ENCODE measurements around the gene SGIP1. TPM values are rescaled to one million over a fixed set of nuclear protein-coding genes. Genes with fewer than 3 reads are reported as not detected.

The SGIP1 gene
- total RNA-seq, 2 donors from 2014 or later: 1.3 to 6.2 TPM

DNA sequence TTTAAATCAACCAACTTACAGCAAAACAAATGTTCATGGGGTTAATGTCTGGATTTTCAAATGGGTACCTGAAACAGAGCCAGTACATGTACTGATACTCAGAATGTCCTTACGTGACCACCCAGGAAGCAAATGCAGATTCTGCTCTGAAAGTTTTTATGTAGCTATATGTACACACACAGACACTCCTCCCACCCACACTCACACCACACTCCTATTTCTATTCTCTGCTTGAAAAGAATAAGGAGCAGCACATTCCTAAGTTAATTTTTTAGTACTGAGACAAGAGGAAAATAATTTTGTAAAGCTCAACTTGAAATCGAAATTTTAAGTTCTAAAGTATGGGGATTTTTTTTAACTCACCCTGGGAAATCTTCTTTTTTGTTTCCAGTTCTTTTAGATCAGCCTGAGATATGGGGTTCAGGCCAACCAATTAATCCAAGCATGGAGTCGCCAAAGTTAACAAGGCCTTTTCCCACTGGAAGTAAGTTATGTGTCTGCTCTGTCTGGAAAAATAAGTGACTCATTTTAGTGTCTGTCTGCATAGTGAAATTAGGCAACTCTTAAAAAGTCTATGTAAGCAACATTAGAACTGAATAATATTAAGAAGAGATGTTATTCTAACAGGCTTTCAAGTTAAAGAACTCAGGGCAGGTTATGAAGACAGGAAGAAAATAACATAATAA is 142.8 kb downstream of the SGIP1 start:
- H3K4me3 ChIP-seq: no peak overlapping the region

DNA sequence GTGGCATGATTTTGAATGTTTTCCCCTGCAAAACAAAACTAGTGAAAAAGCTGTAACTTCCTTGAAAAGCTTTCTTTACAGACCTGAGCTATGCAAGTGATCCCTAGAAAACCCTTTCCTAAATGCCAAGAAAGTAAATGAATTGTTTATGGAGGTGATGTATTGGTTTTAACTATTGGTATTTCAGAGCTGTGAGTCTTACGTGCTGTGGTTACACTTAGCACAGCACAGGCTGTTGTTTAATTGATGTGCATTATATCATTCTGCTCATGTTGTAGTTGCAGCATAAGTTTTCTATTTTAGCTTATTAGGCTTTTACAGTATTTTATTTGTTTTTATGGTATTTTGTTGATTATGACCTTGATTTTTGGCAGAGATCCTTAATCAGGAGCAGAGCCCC is 144.2 kb downstream of the SGIP1 start:
- Histone ChIP-seq H3K9me3 (no peaks in the 10 kb centered on the region), H3K36me3 (no peaks in the 10 kb centered on the region), H3K4me1 (peaks cover 0 to 16% of the 10 kb centered on the region in 2 donors), H3K4me3 (no peak overlapping the region), H3K27ac (peak overlapping the region; percentile 70 to 72), H3K27me3 (no peaks in the 10 kb centered on the region)
- DNase-seq (ENCODE audit: low spot score): no peak
- TF ChIP-seq, protein P1, sequence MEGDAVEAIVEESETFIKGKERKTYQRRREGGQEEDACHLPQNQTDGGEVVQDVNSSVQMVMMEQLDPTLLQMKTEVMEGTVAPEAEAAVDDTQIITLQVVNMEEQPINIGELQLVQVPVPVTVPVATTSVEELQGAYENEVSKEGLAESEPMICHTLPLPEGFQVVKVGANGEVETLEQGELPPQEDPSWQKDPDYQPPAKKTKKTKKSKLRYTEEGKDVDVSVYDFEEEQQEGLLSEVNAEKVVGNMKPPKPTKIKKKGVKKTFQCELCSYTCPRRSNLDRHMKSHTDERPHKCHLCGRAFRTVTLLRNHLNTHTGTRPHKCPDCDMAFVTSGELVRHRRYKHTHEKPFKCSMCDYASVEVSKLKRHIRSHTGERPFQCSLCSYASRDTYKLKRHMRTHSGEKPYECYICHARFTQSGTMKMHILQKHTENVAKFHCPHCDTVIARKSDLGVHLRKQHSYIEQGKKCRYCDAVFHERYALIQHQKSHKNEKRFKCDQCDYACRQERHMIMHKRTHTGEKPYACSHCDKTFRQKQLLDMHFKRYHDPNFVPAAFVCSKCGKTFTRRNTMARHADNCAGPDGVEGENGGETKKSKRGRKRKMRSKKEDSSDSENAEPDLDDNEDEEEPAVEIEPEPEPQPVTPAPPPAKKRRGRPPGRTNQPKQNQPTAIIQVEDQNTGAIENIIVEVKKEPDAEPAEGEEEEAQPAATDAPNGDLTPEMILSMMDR (IDR thresholded peaks at IDR 0.05): no peak

More for the DNA sequence above, 142.8 kb downstream of the SGIP1 start:
- Histone ChIP-seq H3K27ac (peak overlapping the region; percentile 70 to 72), H3K4me1 (peaks cover 0 to 16% of the 10 kb centered on the region in 2 donors), H3K27me3 (no peaks in the 10 kb centered on the region), H3K9me3 (no peaks in the 10 kb centered on the region), H3K36me3 (no peaks in the 10 kb centered on the region)
- DNase-seq (ENCODE audit: low spot score): no peak
- TF ChIP-seq, protein P1 (IDR thresholded peaks at IDR 0.05): no peak

DNA sequence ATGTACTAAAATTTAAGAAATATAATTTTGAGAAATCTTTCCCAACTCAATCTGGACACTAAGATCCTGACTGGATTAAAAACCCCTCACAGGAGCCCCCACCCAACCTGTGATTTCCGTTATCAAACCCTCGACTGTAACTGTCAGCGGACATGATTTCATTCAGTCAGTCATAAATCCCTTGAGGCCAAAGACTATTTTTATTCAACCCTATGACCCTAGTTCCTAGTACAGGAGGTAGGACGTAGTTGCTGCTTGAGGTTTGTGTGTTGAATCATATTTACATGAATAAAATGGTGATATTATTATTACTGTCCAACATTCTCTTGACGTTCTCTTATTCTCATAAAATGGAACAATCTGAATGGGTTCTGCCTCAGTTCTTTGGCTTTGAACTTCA is 145.2 kb downstream of the SGIP1 start:
- Histone ChIP-seq H3K27ac (no peak overlapping the region), H3K4me3 (no peak overlapping the region), H3K4me1 (peaks cover 0 to 16% of the 10 kb centered on the region in 2 donors), H3K27me3 (no peaks in the 10 kb centered on the region), H3K36me3 (no peaks in the 10 kb centered on the region), H3K9me3 (no peaks in the 10 kb centered on the region)
- TF ChIP-seq, protein P1 (IDR thresholded peaks at IDR 0.05): no peak
- no peak for DNase-seq (ENCODE audit: low spot score)

DNA sequence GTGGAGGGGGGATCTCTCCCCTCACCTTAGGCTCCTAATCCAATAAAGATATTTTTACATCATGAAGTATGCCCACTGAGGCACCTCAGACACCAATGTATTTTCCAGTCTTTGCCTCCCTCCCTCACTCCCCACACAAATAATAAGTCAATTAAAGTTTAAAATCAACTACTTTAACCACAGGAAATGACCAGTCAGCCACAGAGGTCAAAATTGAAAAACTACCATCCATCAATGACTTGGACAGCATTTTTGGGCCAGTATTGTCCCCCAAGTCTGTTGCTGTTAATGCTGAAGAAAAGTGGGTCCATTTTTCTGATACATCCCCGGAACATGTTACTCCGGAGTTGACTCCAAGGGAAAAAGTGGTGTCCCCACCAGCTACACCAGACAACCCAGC is 147.7 kb downstream of the SGIP1 start:
- TF ChIP-seq, protein P1 (IDR thresholded peaks at IDR 0.05): no peak
- Histone ChIP-seq H3K4me1 (peaks cover 0 to 9% of the 10 kb centered on the region in 2 donors), H3K36me3 (no peaks in the 10 kb centered on the region), H3K9me3 (no peaks in the 10 kb centered on the region), H3K27ac (no peak overlapping the region), H3K4me3 (no peak overlapping the region), H3K27me3 (no peaks in the 10 kb centered on the region)
- DNase-seq (ENCODE audit: low spot score): no peak

DNA sequence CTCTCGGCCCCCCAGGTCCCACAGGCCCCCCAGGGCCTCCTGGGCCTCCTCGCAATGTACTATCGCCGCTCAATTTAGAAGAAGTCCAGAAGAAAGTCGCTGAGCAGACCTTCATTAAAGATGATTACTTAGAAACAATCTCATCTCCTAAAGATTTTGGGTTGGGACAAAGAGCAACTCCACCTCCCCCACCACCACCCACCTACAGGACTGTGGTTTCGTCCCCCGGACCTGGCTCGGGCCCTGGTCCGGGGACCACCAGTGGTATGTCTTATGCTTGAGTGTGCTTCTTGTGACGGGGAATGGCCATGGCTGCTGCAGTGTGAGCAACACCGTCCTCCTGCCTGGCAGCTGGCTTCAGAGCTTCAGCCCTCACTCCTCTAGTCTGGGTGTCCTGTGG is 148.2 kb downstream of the SGIP1 start:
- DNase-seq (ENCODE audit: low spot score): no peak
- TF ChIP-seq, protein P1 (IDR thresholded peaks at IDR 0.05): no peak

DNA sequence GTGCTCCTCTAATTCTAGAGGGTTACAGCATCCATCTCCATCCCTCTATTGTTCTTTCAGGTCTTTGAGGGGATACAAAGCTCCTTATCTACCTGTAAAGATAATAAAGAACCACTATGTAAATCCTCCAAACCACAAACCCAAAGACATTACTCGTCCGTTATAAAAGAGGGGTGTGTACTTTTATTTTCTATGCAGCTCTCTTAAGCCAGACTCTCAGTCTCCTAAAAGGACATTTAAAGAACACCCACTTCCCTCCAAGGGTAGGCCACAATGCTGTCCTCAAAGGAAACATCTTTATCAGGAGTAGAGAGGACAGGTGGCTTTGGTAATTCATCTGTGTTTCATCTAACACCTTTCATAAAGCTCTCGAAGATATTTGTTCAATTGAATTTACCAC is 150.4 kb downstream of the SGIP1 start:
- H3K27me3 ChIP-seq: no peaks in the 10 kb centered on the region
- no peak overlapping the region for H3K4me3 ChIP-seq
- TF ChIP-seq, protein P1 (IDR thresholded peaks at IDR 0.05): no peak
- DNase-seq (ENCODE audit: low spot score): no peak
- no peaks in the 10 kb centered on the region for H3K9me3 ChIP-seq
- peaks cover 0 to 3% of the 10 kb centered on the region in 2 donors for H3K4me1 ChIP-seq
- H3K36me3 ChIP-seq: no peaks in the 10 kb centered on the region
- H3K27ac ChIP-seq: no peak overlapping the region

More for the DNA sequence above, 148.2 kb downstream of the SGIP1 start:
- Histone ChIP-seq H3K9me3 (no peaks in the 10 kb centered on the region), H3K4me1 (peaks cover 0 to 9% of the 10 kb centered on the region in 2 donors), H3K27ac (no peak overlapping the region), H3K4me3 (no peak overlapping the region), H3K36me3 (no peaks in the 10 kb centered on the region), H3K27me3 (no peaks in the 10 kb centered on the region)
